HEK293 (cell line): Measurements from ENCODE around the gene PRTN3.

Experiments
- CTCF ChIA-PET: fragments of 350-600 bp; formaldehyde crosslinking; extraction: SDS; loops from one replicate; lab custom pipeline; 2021; ENCODE audit warnings: antibody characterized with exemption; lab: Yijun Ruan, JAX
- POLR2A ChIA-PET: fragments of 300-600 bp; formaldehyde crosslinking; extraction: SDS; loops from one replicate; lab custom pipeline; 2020; ENCODE audit warnings: antibody characterized with exemption, inconsistent platforms; lab: Yijun Ruan, JAX
- H3K27ac ChIP-seq: fragments of 200-500 bp; sonication (Bioruptor generic); 2 replicates; pipeline ENCODE4 v1.5.1; 2014; ENCODE audit warnings: low read depth, low read length, control low read depth, inconsistent platforms; ENCODE audit errors: extremely low read depth
- H3K36me3 ChIP-seq, 2 experiments: fragments of 200-500 bp in 1 of 2; sonication (Bioruptor generic) in 1 of 2; 1 replicate in 1 of 2; 2 replicates in 1 of 2; pipeline ENCODE4 v1.5.1; 2014 to 2017; ENCODE audit warnings: inconsistent platforms in 2 of 2, low read length in 2 of 2; ENCODE audit not compliant: control insufficient read depth in 2 of 2, insufficient read depth in 1 of 2
- H3K4me1 ChIP-seq: fragments of 200-500 bp; sonication (Bioruptor generic); 2 replicates; pipeline ENCODE4 v1.5.1; 2014; ENCODE audit warnings: mild to moderate bottlenecking, low read length, inconsistent platforms; ENCODE audit not compliant: control insufficient read depth, insufficient read depth
- H3K4me3 ChIP-seq: 2 replicates; pipeline ENCODE4 v1.5.1; 2011; ENCODE audit warnings: low read depth, mild to moderate bottlenecking, control low read depth, low read length, moderate library complexity
- H3K9me3 ChIP-seq: fragments of 200-500 bp; sonication (Bioruptor generic); 2 replicates; pipeline ENCODE4 v1.5.1; 2014; ENCODE audit warnings: low read depth, low read length, inconsistent platforms; ENCODE audit not compliant: control insufficient read depth, insufficient read depth
- BCL11B ChIP-seq: fragments of 450-650 bp; formaldehyde crosslinking; IDR thresholded peaks from 2 replicates; pipeline ENCODE4 v1.5.1; 2016; ENCODE audit warnings: low read depth, missing biosample characterization, missing genetic modification characterization
- EGR2 ChIP-seq: fragments of 450-650 bp; formaldehyde crosslinking; IDR thresholded peaks from 2 replicates; pipeline ENCODE4 v1.5.1; 2016; ENCODE audit warnings: low read depth, missing biosample characterization, missing genetic modification characterization
- FEZF1 ChIP-seq: fragments of 450-650 bp; formaldehyde crosslinking; IDR thresholded peaks from 2 replicates; pipeline ENCODE4 v1.5.1; 2016; ENCODE audit warnings: missing biosample characterization, missing genetic modification characterization
- GFI1B ChIP-seq: fragments of 450-650 bp; formaldehyde crosslinking; IDR thresholded peaks from 2 replicates; pipeline ENCODE4 v1.5.1; 2016; ENCODE audit warnings: missing biosample characterization, missing genetic modification characterization
- GLI2 ChIP-seq: fragments of 450-650 bp; formaldehyde crosslinking; IDR thresholded peaks from 2 replicates; pipeline ENCODE4; 2017; ENCODE audit warnings: missing biosample characterization, missing genetic modification characterization, low read depth, borderline replicate concordance
- GLIS2 ChIP-seq: fragments of 450-650 bp; formaldehyde crosslinking; IDR thresholded peaks from 2 replicates; pipeline ENCODE4 v1.5.1; 2016; ENCODE audit warnings: missing biosample characterization, missing genetic modification characterization
- HOXC10 ChIP-seq: sonication (generic); formaldehyde crosslinking; IDR thresholded peaks from 2 replicates; pipeline ENCODE4 v1.8.1; 2023; ENCODE audit warnings: mild to moderate bottlenecking, missing genetic modification reagents
- KLF8 ChIP-seq: fragments of 450-650 bp; formaldehyde crosslinking; IDR thresholded peaks from 2 replicates; pipeline ENCODE4 v1.5.1; 2016; ENCODE audit warnings: missing biosample characterization, missing genetic modification characterization
- OVOL3 ChIP-seq: fragments of 450-650 bp; formaldehyde crosslinking; IDR thresholded peaks from 2 replicates; pipeline ENCODE4 v1.5.1; 2016; ENCODE audit warnings: missing biosample characterization, missing genetic modification characterization
- PRDM1 ChIP-seq: fragments of 450-650 bp; formaldehyde crosslinking; IDR thresholded peaks from 2 replicates; pipeline ENCODE4; 2016; ENCODE audit warnings: missing biosample characterization, missing genetic modification characterization
- RBAK ChIP-seq: fragments of 450-650 bp; formaldehyde crosslinking; IDR thresholded peaks from 2 replicates; pipeline ENCODE4 v1.5.1; 2016; ENCODE audit warnings: missing biosample characterization, missing genetic modification characterization
- REPIN1 ChIP-seq: fragments of 450-650 bp; formaldehyde crosslinking; IDR thresholded peaks from 2 replicates; pipeline ENCODE4 v1.5.1; 2017; ENCODE audit warnings: missing biosample characterization, missing genetic modification characterization, low read depth
- SALL2 ChIP-seq: fragments of 450-650 bp; formaldehyde crosslinking; IDR thresholded peaks from 2 replicates; pipeline ENCODE4 v1.5.0; 2017; ENCODE audit warnings: missing biosample characterization, mild to moderate bottlenecking, missing genetic modification characterization, borderline replicate concordance
- ZEB2 ChIP-seq: fragments of 450-650 bp; formaldehyde crosslinking; IDR thresholded peaks from 2 replicates; pipeline ENCODE4 v1.5.1; 2016; ENCODE audit warnings: missing biosample characterization, missing genetic modification characterization
- ZNF114 ChIP-seq: fragments of 450-650 bp; formaldehyde crosslinking; IDR thresholded peaks from 2 replicates; pipeline ENCODE4 v1.5.0; 2017; ENCODE audit warnings: missing biosample characterization, missing genetic modification characterization
- ZNF132 ChIP-seq: fragments of 450-650 bp; formaldehyde crosslinking; IDR thresholded peaks from 2 replicates; pipeline ENCODE4 v1.5.1; 2017; ENCODE audit warnings: missing biosample characterization, missing genetic modification characterization, borderline replicate concordance
- ZNF140 ChIP-seq: fragments of 450-650 bp; formaldehyde crosslinking; IDR thresholded peaks from 2 replicates; pipeline ENCODE4 v1.5.1; 2016; ENCODE audit warnings: missing biosample characterization, missing genetic modification characterization
- ZNF274 ChIP-seq, 2 experiments: fragments of 200-500 bp in 1 of 2; fragments of 450-650 bp in 1 of 2; sonication (Bioruptor generic) in 1 of 2; formaldehyde crosslinking in 1 of 2; IDR thresholded peaks; 2 replicates each; pipeline versions ENCODE4 v1.5.1 to v1.6.1; 2014 to 2016; ENCODE audit warnings: borderline replicate concordance in 1 of 2, inconsistent platforms in 1 of 2, low read length in 1 of 2, missing biosample characterization in 1 of 2, missing genetic modification characterization in 1 of 2
- ZNF324 ChIP-seq: fragments of 450-650 bp; formaldehyde crosslinking; IDR thresholded peaks from 2 replicates; pipeline ENCODE4 v1.5.1; 2016; ENCODE audit warnings: missing biosample characterization, missing genetic modification characterization
- ZNF391 ChIP-seq: fragments of 450-650 bp; formaldehyde crosslinking; IDR thresholded peaks from 2 replicates; pipeline ENCODE4 v1.5.1; 2016; ENCODE audit warnings: low read depth, missing biosample characterization, missing genetic modification characterization, borderline replicate concordance
- ZNF514 ChIP-seq: fragments of 450-650 bp; formaldehyde crosslinking; IDR thresholded peaks from 2 replicates; pipeline ENCODE4 v1.5.1; 2016; ENCODE audit warnings: missing biosample characterization, missing genetic modification characterization
- ZNF548 ChIP-seq: fragments of 450-650 bp; formaldehyde crosslinking; IDR thresholded peaks from 2 replicates; pipeline ENCODE4 v1.5.1; 2016; ENCODE audit warnings: missing biosample characterization, missing genetic modification characterization
- ZNF555 ChIP-seq: fragments of 450-650 bp; formaldehyde crosslinking; conservative IDR thresholded peaks from 2 replicates; pipeline ENCODE4 v1.5.1; 2017; ENCODE audit warnings: missing biosample characterization, mild to moderate bottlenecking, missing genetic modification characterization, inconsistent platforms
- ZNF558 ChIP-seq: fragments of 450-650 bp; formaldehyde crosslinking; IDR thresholded peaks from 2 replicates; pipeline ENCODE4 v1.5.1; 2016; ENCODE audit warnings: missing biosample characterization, missing genetic modification characterization
- ZNF600 ChIP-seq: fragments of 450-650 bp; formaldehyde crosslinking; IDR thresholded peaks from 2 replicates; pipeline ENCODE4 v1.5.1; 2016; ENCODE audit warnings: missing biosample characterization, missing genetic modification characterization
- ZNF654 ChIP-seq: fragments of 450-650 bp; formaldehyde crosslinking; IDR thresholded peaks from 2 replicates; pipeline ENCODE4 v1.5.1; 2016; ENCODE audit warnings: low read depth, missing biosample characterization, missing genetic modification characterization
- ZNF660 ChIP-seq: fragments of 450-650 bp; IDR thresholded peaks from 2 replicates; pipeline ENCODE4 v1.5.1; 2018; ENCODE audit warnings: missing biosample characterization, mild to moderate bottlenecking, missing genetic modification characterization
- ZNF664 ChIP-seq: fragments of 450-650 bp; formaldehyde crosslinking; IDR thresholded peaks from 2 replicates; pipeline ENCODE4 v1.5.1; 2016; ENCODE audit warnings: missing biosample characterization, missing genetic modification characterization
- ZNF747 ChIP-seq: fragments of 450-650 bp; formaldehyde crosslinking; IDR thresholded peaks from 2 replicates; pipeline ENCODE4 v1.5.1; 2016; ENCODE audit warnings: missing biosample characterization, missing genetic modification characterization
- ZNF768 ChIP-seq: fragments of 450-650 bp; formaldehyde crosslinking; IDR thresholded peaks from 2 replicates; pipeline ENCODE4 v1.5.1; 2018; ENCODE audit warnings: missing biosample characterization, mild to moderate bottlenecking, missing genetic modification characterization
- ZSCAN23 ChIP-seq: fragments of 450-650 bp; formaldehyde crosslinking; IDR thresholded peaks from 2 replicates; pipeline ENCODE4 v1.5.1; 2016; ENCODE audit warnings: missing biosample characterization, missing genetic modification characterization
- TF ChIP-seq, protein P1 (sequence below): fragments of 450-650 bp; formaldehyde crosslinking; IDR thresholded peaks from 2 replicates; pipeline ENCODE4 v1.5.1; 2016; ENCODE audit warnings: missing biosample characterization, missing genetic modification characterization, low read depth
- TF ChIP-seq, protein P2 (sequence below): fragments of 450-650 bp; formaldehyde crosslinking; optimal IDR thresholded peaks from 2 replicates; pipeline ENCODE3; 2016; ENCODE audit warnings: missing biosample characterization, mild to moderate bottlenecking, missing genetic modification characterization

Gene PRTN3

DNA sequence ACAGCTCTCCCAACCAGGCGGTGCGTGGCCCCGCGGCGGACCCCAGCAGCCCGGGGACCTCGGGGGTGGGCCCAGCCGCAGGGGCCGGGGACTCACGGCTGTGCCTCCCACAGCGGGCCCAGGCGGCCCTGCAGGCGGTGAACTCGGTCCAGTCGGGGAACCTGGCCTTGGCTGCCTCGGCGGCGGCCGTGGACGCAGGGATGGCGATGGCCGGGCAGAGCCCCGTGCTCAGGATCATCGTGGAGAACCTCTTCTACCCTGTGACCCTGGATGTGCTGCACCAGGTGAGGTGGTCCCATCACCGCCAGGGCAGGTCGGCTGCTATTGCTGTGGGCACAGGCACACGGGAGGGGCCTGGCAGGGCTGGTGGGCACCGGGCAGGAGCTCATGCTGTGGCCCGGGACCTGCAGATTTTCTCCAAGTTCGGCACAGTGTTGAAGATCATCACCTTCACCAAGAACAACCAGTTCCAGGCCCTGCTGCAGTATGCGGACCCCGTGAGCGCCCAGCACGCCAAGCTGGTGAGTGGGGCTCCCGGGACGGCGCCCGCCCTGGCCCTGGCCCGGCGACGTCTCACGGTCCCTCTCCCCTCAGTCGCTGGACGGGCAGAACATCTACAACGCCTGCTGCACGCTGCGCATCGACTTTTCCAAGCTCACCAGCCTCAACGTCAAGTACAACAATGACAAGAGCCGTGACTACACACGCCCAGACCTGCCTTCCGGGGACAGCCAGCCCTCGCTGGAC, 36.2 kb upstream of the PRTN3 start:
- H3K9me3 ChIP-seq: no peaks in the 10 kb centered on the region
- CTCF ChIA-PET: interaction anchor here (1.2 kb wide), 1 partner anchor 34 kb away, joined by 6 read pairs; no protein-coding TSS in a partner anchor
- TF ChIP-seq SALL2 (no peak), PRDM1 (no peak), ZNF274 (IDR thresholded peaks at IDR 0.05; ENCODE audit: low read length) (no peak), ZNF274 (tag by site-specific recombination; IDR thresholded peaks at IDR 0.05; ENCODE audit: borderline replicate concordance) (no peak), OVOL3 (tag by site-specific recombination) (no peak), ZNF114 (no peak), ZNF548 (no peak), GLIS2 (tag by site-specific recombination) (no peak), HOXC10 (no peak), KLF8 (no peak), ZNF768 (tag by site-specific recombination) (no peak), GFI1B (no peak), ZNF132 (tag by site-specific recombination) (no peak), BCL11B (tag by site-specific recombination) (no peak), ZNF140 (tag by site-specific recombination) (no peak), ZNF600 (tag by site-specific recombination) (no peak), GLI2 (no peak), ZNF514 (tag by site-specific recombination) (no peak), ZNF324 (no peak)
- TF ChIP-seq, protein P1, sequence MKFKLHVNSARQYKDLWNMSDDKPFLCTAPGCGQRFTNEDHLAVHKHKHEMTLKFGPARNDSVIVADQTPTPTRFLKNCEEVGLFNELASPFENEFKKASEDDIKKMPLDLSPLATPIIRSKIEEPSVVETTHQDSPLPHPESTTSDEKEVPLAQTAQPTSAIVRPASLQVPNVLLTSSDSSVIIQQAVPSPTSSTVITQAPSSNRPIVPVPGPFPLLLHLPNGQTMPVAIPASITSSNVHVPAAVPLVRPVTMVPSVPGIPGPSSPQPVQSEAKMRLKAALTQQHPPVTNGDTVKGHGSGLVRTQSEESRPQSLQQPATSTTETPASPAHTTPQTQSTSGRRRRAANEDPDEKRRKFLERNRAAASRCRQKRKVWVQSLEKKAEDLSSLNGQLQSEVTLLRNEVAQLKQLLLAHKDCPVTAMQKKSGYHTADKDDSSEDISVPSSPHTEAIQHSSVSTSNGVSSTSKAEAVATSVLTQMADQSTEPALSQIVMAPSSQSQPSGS: no peak
- TF ChIP-seq, protein P2, sequence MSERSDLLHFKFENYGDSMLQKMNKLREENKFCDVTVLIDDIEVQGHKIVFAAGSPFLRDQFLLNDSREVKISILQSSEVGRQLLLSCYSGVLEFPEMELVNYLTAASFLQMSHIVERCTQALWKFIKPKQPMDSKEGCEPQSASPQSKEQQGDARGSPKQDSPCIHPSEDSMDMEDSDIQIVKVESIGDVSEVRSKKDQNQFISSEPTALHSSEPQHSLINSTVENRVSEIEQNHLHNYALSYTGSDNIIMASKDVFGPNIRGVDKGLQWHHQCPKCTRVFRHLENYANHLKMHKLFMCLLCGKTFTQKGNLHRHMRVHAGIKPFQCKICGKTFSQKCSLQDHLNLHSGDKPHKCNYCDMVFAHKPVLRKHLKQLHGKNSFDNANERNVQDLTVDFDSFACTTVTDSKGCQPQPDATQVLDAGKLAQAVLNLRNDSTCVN (tag by site-specific recombination): no peak
- H3K4me1 ChIP-seq: peaks cover 25% of the 10 kb centered on the region
- peak overlapping the region; percentile 97 for H3K27ac ChIP-seq
- POLR2A ChIA-PET: no interaction called here
- no peak overlapping the region for H3K4me3 ChIP-seq
- H3K36me3 ChIP-seq: peaks cover 18 to 98% of the 10 kb centered on the region in 2 experiments; a peak in 2 of 3 replicates

DNA sequence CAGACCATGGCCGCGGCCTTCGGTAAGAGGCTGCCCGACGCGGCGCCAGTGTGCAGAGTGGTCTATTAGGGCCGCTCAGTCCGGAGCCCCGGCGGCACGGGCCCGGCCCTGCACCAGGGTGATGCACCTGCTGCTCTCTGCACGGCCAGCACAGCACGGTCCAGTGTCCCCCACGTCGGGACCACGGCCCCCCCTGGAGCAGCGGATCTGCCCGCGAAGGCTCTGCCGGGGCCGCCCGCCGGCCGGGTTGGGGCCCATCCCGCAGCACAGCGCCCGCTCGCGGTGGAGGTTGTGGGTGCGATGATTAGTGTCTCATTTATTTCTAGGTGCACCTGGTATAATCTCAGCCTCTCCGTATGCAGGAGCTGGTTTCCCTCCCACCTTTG, 35.6 kb upstream of the PRTN3 start:
- no peaks in the 10 kb centered on the region for H3K9me3 ChIP-seq
- POLR2A ChIA-PET: no interaction called here
- no peak overlapping the region for H3K4me3 ChIP-seq
- peaks cover 23% of the 10 kb centered on the region for H3K4me1 ChIP-seq
- CTCF ChIA-PET: interaction anchor here (1.2 kb wide), 1 partner anchor 34 kb away, joined by 6 read pairs; no protein-coding TSS in a partner anchor
- peak overlapping the region; percentile 8; the same call in 1 of the 2 replicates for H3K27ac ChIP-seq
- peaks cover 24 to 98% of the 10 kb centered on the region in 2 experiments; a peak in 2 of 3 replicates for H3K36me3 ChIP-seq
- no peak for TF ChIP-seq REPIN1 (tag by site-specific recombination)
- no peak for TF ChIP-seq ZNF555 (tag by site-specific recombination)
- no peak for TF ChIP-seq ZNF664 (tag by site-specific recombination)
- no peak for TF ChIP-seq ZEB2 (tag by site-specific recombination)
- no peak for TF ChIP-seq ZSCAN23 (tag by site-specific recombination)
- TF ChIP-seq ZNF391: no peak
- no peak for TF ChIP-seq ZNF747 (tag by site-specific recombination)
- no peak for TF ChIP-seq ZNF558 (tag by site-specific recombination)
- no peak for TF ChIP-seq EGR2 (tag by site-specific recombination)
- no peak for TF ChIP-seq RBAK
- no peak for TF ChIP-seq ZNF654 (tag by site-specific recombination)
- TF ChIP-seq, protein P1: no peak
- no peak for TF ChIP-seq FEZF1
- TF ChIP-seq ZNF660 (tag by site-specific recombination): no peak
- no peak for TF ChIP-seq ZNF600 (tag by site-specific recombination)
